Activated CD4-positive, alpha-beta memory T cell treated with anti-CD3 and anti-CD28 coated beads for 36 hours (primary cell): ENCODE measurements around the gene GPR68. TPM values are rescaled to one million over a fixed set of nuclear protein-coding genes. Genes with fewer than 3 reads are reported as not detected.

Experiments
- CTCF ChIA-PET: fragments of 350-600 bp; sonication (Branson Sonifier 250); formaldehyde crosslinking; loops from one replicate; lab custom pipeline; 2021; ENCODE audit warnings: antibody characterized with exemption, inconsistent platforms; lab: Charles Lee
- POLR2A ChIA-PET: fragments of 350-600 bp; sonication (Branson Sonifier 250); formaldehyde crosslinking; loops from one replicate; lab custom pipeline; 2021; ENCODE audit warnings: antibody characterized with exemption; lab: Charles Lee
- DNase-seq: peaks from one replicate; pipeline ENCODE4 v3.0.0-alpha.2; 2020
- H3K27ac Mint-ChIP-seq: one replicate; pipeline ENCODE4 v1.8.0; 2021; ENCODE audit warnings: mixed read lengths
- H3K27me3 Mint-ChIP-seq: one replicate; pipeline ENCODE4 v1.8.0; 2021; ENCODE audit warnings: mixed read lengths
- H3K36me3 Mint-ChIP-seq: one replicate; pipeline ENCODE4 v1.8.0; 2021; ENCODE audit warnings: mixed read lengths
- H3K4me1 Mint-ChIP-seq: one replicate; pipeline ENCODE4 v1.8.0; 2021; ENCODE audit warnings: low read depth, mixed read lengths
- H3K4me3 Mint-ChIP-seq: one replicate; pipeline ENCODE4 v1.8.0; 2021; ENCODE audit warnings: mild to moderate bottlenecking, mixed read lengths
- H3K9me3 Mint-ChIP-seq: one replicate; pipeline ENCODE4 v1.8.0; 2021; ENCODE audit warnings: mixed read lengths
- intact Hi-C: fragments of 100-400 bp; cut with micrococcal nuclease; formaldehyde crosslinking; loops from one replicate; pipeline ENCODE4 v1.15.1; 2023
- total RNA-seq, 2 experiments: library from RNA; stranded (reverse); gene quantifications; one replicate each; pipeline ENCODE4 v1.2.3, GENCODE V29; 2021

The GPR68 gene
- 1 to 10 TPM; 6.5 to 6.9 TPM for total RNA-seq

DNA sequence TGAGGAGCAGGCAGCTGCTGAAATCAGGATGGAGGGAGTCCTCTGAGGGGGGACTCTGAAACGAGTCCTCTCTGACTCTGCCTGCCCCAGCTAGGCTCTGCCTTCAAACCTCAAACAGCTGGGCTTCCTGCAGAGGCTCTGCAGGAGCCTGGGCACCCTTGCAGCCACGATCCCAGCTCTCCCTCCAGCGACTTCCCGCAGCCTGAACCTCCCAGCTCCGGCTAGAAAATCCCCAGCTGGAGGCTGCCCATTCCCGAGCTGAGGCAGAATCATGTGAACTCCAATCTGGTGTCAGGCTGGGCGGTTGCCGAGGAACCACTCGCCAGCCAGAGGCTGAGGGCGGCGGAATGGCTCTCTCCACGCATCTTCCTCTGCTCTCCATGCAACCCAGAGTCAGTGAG, at the start of gene GPR68:
TSS of gene GPR68 (minus strand) at position 204 of the 401 bp plus-strand sequence. CDS start 9,654 bp downstream, outside the sequence.
- peak within 1 kb of the TSS; percentile 84 for H3K27ac Mint-ChIP-seq
- ChIA-PET CTCF (interaction anchor here (0.7 to 6.9 kb wide), 8 partner anchors 8 to 174 kb away, joined by 3 to 71 read pairs (median 4); no protein-coding TSS in a partner anchor), POLR2A (interaction anchor here (0.5 to 8.4 kb wide), 15 partner anchors 8 to 861 kb away, joined by 3 to 325 read pairs (median 4); partner anchors contain the start of gene DGLUCY)
- H3K4me1 Mint-ChIP-seq = peaks cover 93% of the 10 kb centered on the region
- peak; percentile 51 for DNase-seq
- intact Hi-C loops = loop anchor here (5.0 kb wide), 1 partner anchor 128 kb away; no protein-coding TSS in a partner anchor
- peak within 1 kb of the TSS; percentile 73 for H3K4me3 Mint-ChIP-seq
- H3K36me3 Mint-ChIP-seq = peaks cover 25% of the 10 kb centered on the region
- no peaks in the 10 kb centered on the region for H3K27me3 Mint-ChIP-seq
- H3K9me3 Mint-ChIP-seq = peaks cover 5% of the 10 kb centered on the region

DNA sequence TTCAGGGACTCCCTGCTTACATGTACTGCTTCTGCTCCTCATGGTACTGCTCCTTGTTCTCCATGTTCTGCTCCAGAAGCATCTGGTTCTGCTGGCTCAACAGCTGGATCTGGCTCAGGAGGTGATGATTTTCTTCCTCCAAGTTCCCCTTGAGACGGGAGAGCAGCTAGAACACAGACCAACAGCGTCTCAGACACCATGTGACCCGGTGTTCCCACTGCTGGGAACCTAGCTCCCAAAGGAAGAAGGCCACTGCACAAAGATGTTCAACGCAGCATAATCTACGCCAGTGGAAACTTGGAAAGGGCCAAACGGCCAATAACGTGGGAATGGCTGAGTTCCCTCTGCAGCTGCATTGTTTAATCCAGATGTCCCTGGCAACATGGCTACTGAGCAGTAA, 49.6 kb upstream of the GPR68 start:
- CTCF ChIA-PET = interaction anchor here (19.4 kb wide), 1 partner anchor 119 kb away, joined by 354 read pairs; no protein-coding TSS in a partner anchor
- Mint-ChIP-seq H3K36me3 (peaks cover 76% of the 10 kb centered on the region), H3K4me3 (no peak overlapping the region), H3K27ac (peak overlapping the region; percentile 31), H3K4me1 (peaks cover 6% of the 10 kb centered on the region), H3K27me3 (no peaks in the 10 kb centered on the region), H3K9me3 (no peaks in the 10 kb centered on the region)
- intact Hi-C loops = no loop called here
- DNase-seq = no peak
- POLR2A ChIA-PET = no interaction called here

GRCh38 chr14:91293281-91293680, 48.8 kb upstream of the GPR68 start:
- DNase-seq = no peak
- Mint-ChIP-seq H3K27me3 (no peaks in the 10 kb centered on the region), H3K27ac (peak overlapping the region; percentile 31), H3K4me1 (no peaks in the 10 kb centered on the region), H3K4me3 (no peak overlapping the region), H3K36me3 (peaks cover 72% of the 10 kb centered on the region), H3K9me3 (no peaks in the 10 kb centered on the region)
- ChIA-PET POLR2A (interaction anchor here (1.3 kb wide), 1 partner anchor 15 kb away, joined by 5 read pairs; no protein-coding TSS in a partner anchor), CTCF (interaction anchor here (0.6 to 19.4 kb wide), 2 partner anchors 118 to 390 kb away, joined by 4 to 354 read pairs; no protein-coding TSS in a partner anchor)
- intact Hi-C loops = no loop called here

DNA sequence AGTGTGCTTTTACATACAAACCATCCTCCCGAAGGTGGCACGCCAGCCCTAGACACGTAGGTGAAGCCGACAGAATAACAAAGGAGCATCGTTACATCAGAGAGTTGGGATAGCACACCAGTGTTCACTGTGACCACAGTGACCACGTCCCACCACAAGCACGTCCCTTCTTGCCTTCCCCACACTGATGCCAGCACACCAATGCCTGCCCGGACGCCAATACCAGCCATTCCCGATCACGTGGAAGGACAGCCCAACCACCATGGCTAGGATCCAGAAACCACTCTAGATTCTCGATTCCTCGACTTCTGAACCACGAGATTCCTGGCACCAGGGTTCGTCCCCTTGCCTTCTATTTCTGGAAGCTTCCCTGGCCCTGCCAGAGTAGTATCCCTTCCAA, 48.0 kb upstream of the GPR68 start:
- H3K9me3 Mint-ChIP-seq = no peaks in the 10 kb centered on the region
- no peak overlapping the region for H3K4me3 Mint-ChIP-seq
- ChIA-PET CTCF (interaction anchor here (0.6 to 19.4 kb wide), 2 partner anchors 117 to 389 kb away, joined by 4 to 354 read pairs; no protein-coding TSS in a partner anchor), POLR2A (interaction anchor here (1.3 kb wide), 1 partner anchor 14 kb away, joined by 5 read pairs; no protein-coding TSS in a partner anchor)
- no peak for DNase-seq
- intact Hi-C loops = no loop called here
- H3K4me1 Mint-ChIP-seq = no peaks in the 10 kb centered on the region
- no peaks in the 10 kb centered on the region for H3K27me3 Mint-ChIP-seq
- peak overlapping the region; percentile 64 for H3K27ac Mint-ChIP-seq
- H3K36me3 Mint-ChIP-seq = peaks cover 73% of the 10 kb centered on the region

DNA sequence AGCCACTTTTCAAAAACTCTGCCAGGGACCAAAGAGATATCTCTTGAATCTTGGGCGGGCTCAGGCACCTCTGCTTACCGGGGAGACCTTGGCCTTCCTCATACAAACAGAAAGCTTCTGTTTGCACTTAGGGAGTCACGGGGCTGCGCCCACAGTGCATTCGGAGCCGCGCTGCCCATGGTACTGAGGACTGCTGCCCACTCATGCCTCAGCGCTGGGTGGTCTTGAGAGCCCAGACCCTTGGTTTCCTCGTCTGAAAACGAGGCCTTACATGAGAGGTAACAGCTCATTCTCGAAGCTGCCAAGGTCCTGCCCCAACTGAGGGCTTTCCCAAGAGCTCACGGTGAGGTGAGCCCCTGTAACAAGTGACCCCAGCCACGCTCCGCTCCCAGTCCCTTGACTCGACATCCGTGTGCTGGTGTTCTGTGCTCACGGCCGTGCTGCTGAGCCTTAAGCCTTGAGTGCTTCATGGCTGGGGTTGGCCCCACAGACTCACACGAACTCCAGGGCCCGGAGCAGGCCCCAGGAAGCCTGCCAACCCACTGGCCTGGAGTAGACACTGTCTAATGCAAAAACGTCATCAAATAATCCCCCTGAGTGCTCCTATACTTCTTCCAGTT, 47.4 kb upstream of the GPR68 start:
- ChIA-PET CTCF (interaction anchor here (0.9 to 19.4 kb wide), 2 partner anchors 117 to 147 kb away, joined by 3 to 354 read pairs; no protein-coding TSS in a partner anchor), POLR2A (no interaction called here)
- H3K4me3 Mint-ChIP-seq = no peak overlapping the region
- peak overlapping the region; percentile 64 for H3K27ac Mint-ChIP-seq
- H3K4me1 Mint-ChIP-seq = no peaks in the 10 kb centered on the region
- H3K9me3 Mint-ChIP-seq = no peaks in the 10 kb centered on the region
- intact Hi-C loops = no loop called here
- DNase-seq = no peak
- peaks cover 70% of the 10 kb centered on the region for H3K36me3 Mint-ChIP-seq
- no peaks in the 10 kb centered on the region for H3K27me3 Mint-ChIP-seq

DNA sequence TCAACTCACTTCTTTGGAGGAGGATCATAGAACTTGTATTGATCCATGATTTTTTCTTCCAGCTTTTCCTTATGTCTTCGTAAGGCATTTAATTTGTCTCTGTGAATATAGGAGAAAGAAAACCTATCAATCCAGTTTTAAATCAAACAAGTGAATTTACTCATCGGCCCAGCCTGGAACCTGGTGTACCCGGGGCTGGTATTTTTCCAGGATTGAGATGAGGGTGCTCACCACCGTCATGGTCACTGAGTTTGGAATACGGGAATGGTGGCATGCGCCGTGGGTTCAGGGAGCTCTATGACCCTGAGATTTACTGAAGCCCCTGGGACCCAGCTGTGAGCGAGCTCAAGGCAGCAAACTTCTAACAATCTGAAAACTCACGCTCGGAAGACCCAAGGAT, 46.5 kb upstream of the GPR68 start:
- no peak overlapping the region for H3K27ac Mint-ChIP-seq
- peaks cover 68% of the 10 kb centered on the region for H3K36me3 Mint-ChIP-seq
- ChIA-PET POLR2A (interaction anchor here (0.9 kb wide), 1 partner anchor 16 kb away, joined by 3 read pairs; no protein-coding TSS in a partner anchor), CTCF (interaction anchor here (0.9 to 19.4 kb wide), 2 partner anchors 116 to 146 kb away, joined by 3 to 354 read pairs; no protein-coding TSS in a partner anchor)
- H3K27me3 Mint-ChIP-seq = no peaks in the 10 kb centered on the region
- peaks cover 3% of the 10 kb centered on the region for H3K4me1 Mint-ChIP-seq
- H3K9me3 Mint-ChIP-seq = no peaks in the 10 kb centered on the region
- no peak for DNase-seq
- H3K4me3 Mint-ChIP-seq = no peak overlapping the region
- intact Hi-C loops = no loop called here

DNA sequence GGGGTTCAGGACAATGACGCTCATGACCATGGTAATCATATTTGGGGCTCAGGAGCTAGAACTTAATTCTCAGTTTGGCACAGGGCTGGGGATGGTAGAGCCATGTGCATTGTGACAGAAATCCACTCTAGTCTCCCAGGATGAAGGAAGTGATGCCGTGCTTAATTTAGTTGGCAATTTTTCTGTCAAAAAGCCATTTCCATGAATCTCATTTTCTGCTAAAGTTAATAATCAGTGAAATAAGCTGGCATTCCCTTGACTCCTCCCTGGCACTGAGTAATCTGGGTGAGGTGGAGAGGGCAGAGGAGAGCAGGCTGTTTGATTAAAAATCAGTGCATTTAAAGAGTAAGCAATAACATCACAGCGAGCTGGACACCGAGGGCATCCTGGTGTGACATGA, 45.0 kb upstream of the GPR68 start:
- H3K36me3 Mint-ChIP-seq = peaks cover 74% of the 10 kb centered on the region
- no peak overlapping the region for H3K4me3 Mint-ChIP-seq
- intact Hi-C loops = no loop called here
- no peaks in the 10 kb centered on the region for H3K27me3 Mint-ChIP-seq
- POLR2A ChIA-PET = no interaction called here
- CTCF ChIA-PET = interaction anchor here (19.4 kb wide), 1 partner anchor 114 kb away, joined by 354 read pairs; no protein-coding TSS in a partner anchor
- DNase-seq = no peak
- peaks cover 3% of the 10 kb centered on the region for H3K4me1 Mint-ChIP-seq
- no peak overlapping the region for H3K27ac Mint-ChIP-seq
- H3K9me3 Mint-ChIP-seq = no peaks in the 10 kb centered on the region

DNA sequence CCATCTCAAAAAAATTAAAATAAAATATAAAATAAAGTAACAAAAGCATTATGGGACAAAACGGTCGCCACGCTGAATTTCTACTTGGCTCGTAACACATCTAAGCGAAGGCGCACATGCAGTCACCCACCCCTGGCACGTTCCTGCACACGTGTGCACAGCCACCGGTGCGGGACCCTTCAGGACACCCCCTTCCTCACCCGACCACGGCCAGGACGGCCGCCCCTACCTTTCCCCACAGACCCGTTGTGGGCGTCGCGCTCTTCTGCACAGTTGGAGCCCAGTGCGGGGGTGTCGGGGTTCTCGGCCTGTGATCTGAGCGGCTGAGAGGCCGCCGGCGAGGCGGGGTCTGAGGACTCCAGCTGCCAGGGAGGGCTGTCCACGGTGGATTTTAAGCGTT, 44.4 kb upstream of the GPR68 start:
- no peaks in the 10 kb centered on the region for H3K9me3 Mint-ChIP-seq
- no peak overlapping the region for H3K4me3 Mint-ChIP-seq
- CTCF ChIA-PET = interaction anchor here (0.7 to 19.4 kb wide), 5 partner anchors 8 to 386 kb away, joined by 3 to 354 read pairs (median 7); no protein-coding TSS in a partner anchor
- H3K27me3 Mint-ChIP-seq = no peaks in the 10 kb centered on the region
- POLR2A ChIA-PET = interaction anchor here (0.7 kb wide), 1 partner anchor 45 kb away, joined by 3 read pairs; no protein-coding TSS in a partner anchor
- peaks cover 75% of the 10 kb centered on the region for H3K36me3 Mint-ChIP-seq
- DNase-seq = no peak
- H3K4me1 Mint-ChIP-seq = peaks cover 3% of the 10 kb centered on the region
- peak overlapping the region; percentile 8 for H3K27ac Mint-ChIP-seq
- intact Hi-C loops = no loop called here

GRCh38 chr14:91286530-91286937, 42.0 kb upstream of the GPR68 start:
- no peaks in the 10 kb centered on the region for H3K27me3 Mint-ChIP-seq
- intact Hi-C loops = loop anchor here (1.0 kb wide), 1 partner anchor 109 kb away; no protein-coding TSS in a partner anchor
- H3K9me3 Mint-ChIP-seq = no peaks in the 10 kb centered on the region
- H3K36me3 Mint-ChIP-seq = peaks cover 79% of the 10 kb centered on the region
- peak overlapping the region; percentile 57 for H3K27ac Mint-ChIP-seq
- POLR2A ChIA-PET = interaction anchor here (1.4 kb wide), 1 partner anchor 43 kb away, joined by 4 read pairs; no protein-coding TSS in a partner anchor
- CTCF ChIA-PET = interaction anchor here (0.6 to 19.4 kb wide), 24 partner anchors 9 to 384 kb away, joined by 3 to 354 read pairs (median 4); partner anchors contain the start of gene GPR68
- peak; percentile 87 for DNase-seq
- H3K4me1 Mint-ChIP-seq = peaks cover 5% of the 10 kb centered on the region
- H3K4me3 Mint-ChIP-seq = no peak overlapping the region

GRCh38 chr14:91284791-91285548, 40.5 kb upstream of the GPR68 start:
- no peak overlapping the region for H3K27ac Mint-ChIP-seq
- H3K36me3 Mint-ChIP-seq = peaks cover 78% of the 10 kb centered on the region
- H3K4me1 Mint-ChIP-seq = peaks cover 5% of the 10 kb centered on the region
- no peaks in the 10 kb centered on the region for H3K27me3 Mint-ChIP-seq
- no peak overlapping the region for H3K4me3 Mint-ChIP-seq
- no peaks in the 10 kb centered on the region for H3K9me3 Mint-ChIP-seq
- intact Hi-C loops = no loop called here
- CTCF ChIA-PET = interaction anchor here (0.7 to 19.4 kb wide), 19 partner anchors 8 to 382 kb away, joined by 3 to 354 read pairs (median 4); no protein-coding TSS in a partner anchor
- POLR2A ChIA-PET = interaction anchor here (0.6 to 1.4 kb wide), 4 partner anchors 35 to 108 kb away, joined by 3 to 4 read pairs (median 4); no protein-coding TSS in a partner anchor
- DNase-seq = no peak

DNA sequence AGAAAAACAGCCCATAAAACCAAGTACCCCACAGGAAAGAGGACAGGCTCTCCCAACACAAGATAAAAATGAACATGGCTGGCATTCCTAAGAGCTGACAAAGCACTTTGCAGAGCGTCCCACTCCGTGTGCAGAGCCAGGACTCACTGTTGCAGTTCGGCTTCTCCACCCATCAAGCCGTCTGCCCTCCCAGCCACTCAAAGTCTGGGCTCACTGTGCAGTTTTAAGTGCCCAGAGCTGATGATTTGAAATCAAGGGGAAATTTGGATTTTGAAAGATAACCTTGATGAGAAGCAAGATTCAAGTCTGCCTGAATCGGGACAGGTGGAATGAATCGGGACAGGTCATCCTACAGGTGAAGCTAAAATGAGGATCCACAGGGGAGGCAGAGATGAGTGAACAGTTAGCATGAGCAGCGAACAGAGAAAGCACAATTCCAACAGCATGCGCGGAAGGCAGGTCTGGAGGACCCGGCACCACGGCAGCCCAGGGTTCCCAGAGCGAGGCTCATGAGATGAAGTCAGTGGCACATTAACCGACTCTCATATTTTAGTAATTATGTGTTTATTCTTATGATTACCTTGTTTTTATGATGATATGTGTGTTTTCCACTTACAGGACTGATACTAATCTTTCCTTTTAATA, 39.8 kb upstream of the GPR68 start:
- intact Hi-C loops = no loop called here
- ChIA-PET CTCF (interaction anchor here (1.0 to 19.4 kb wide), 4 partner anchors 13 to 206 kb away, joined by 3 to 354 read pairs (median 6); no protein-coding TSS in a partner anchor), POLR2A (interaction anchor here (1.1 to 1.3 kb wide), 3 partner anchors 34 to 42 kb away, joined by 3 to 4 read pairs (median 3); no protein-coding TSS in a partner anchor)
- Mint-ChIP-seq H3K27ac (peak overlapping the region; percentile 8), H3K9me3 (no peaks in the 10 kb centered on the region), H3K36me3 (peaks cover 77% of the 10 kb centered on the region), H3K27me3 (no peaks in the 10 kb centered on the region), H3K4me3 (no peak overlapping the region), H3K4me1 (peaks cover 5% of the 10 kb centered on the region)
- no peak for DNase-seq
